ENCODE results near the gene RBM14. TPM values are rescaled to one million over a fixed set of nuclear protein-coding genes. Genes with fewer than 3 reads are reported as not detected.

RBM14 gene
- total RNA-seq, 4 donors from 2014 or later = 13.8 to 70.1 (median 47.0) TPM

- TF ChIP-seq CTCF (IDR thresholded peaks at IDR 0.05) (no peak), EP300 (IDR thresholded peaks at IDR 0.05; ENCODE audit: low read depth) (no peak)
- Histone ChIP-seq H3K4me3 (peak overlapping the region in 2 of 4 donors; percentile 0 to 88), H3K27ac (peak overlapping the region in 3 of 4 donors; percentile 19 to 94 (median 93)), H3K36me3 (peaks cover 0 to 53% (median 22%) of the 10 kb centered on the region in 4 donors), H3K27me3 (no peaks in the 10 kb centered on the region), H3K9me3 (no peaks in the 10 kb centered on the region), H3K4me1 (peaks cover 38 to 88% (median 65%) of the 10 kb centered on the region in 4 donors)
- no peak for DNase-seq
- intact Hi-C loops (cut with DNase I; ENCODE audit: low total_unique reads) = no loop called here
- WGBS, 2 donors (ENCODE audit: low coverage in 1 of 2) = 25 to 28% methylated on average over 3 of the region's 3 CpGs
- in situ Hi-C loops (cut with MboI; ENCODE audit: low pct_ligation_motif_present in 1 of 4, low pct_unique_long_range_greater_than_20kb in 1 of 4, low sequenced_read_pairs in 3 of 4) = no loop called here
These were observed 25.4 kb downstream of the RBM14 start for GRCh38 chr11:66641834-66642233.

DNA sequence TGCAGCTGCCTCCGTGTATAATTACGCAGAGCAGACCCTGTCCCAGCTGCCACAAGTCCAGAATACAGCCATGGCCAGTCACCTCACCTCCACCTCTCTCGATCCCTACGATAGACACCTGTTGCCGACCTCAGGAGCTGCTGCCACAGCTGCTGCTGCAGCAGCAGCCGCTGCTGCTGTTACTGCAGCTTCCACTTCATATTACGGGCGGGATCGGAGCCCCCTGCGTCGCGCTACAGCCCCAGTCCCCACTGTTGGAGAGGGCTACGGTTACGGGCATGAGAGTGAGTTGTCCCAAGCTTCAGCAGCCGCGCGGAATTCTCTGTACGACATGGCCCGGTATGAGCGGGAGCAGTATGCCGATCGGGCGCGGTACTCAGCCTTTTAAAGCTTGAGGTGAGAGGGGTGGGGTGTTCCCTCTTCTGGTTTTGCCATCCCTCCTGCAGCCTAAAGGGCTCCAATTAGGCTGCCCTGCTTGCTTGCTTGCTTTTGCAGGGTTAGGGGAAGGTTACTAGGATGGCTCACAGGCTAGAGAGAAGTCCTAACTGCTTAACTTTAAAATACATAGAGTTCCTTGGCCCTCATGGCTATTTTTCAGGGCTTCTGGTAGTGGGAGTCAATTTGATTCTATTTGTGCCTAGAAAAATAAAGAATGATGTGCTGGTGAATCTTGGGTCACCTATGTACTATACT lies 27.5 kb downstream of the RBM14 start:
- Histone ChIP-seq H3K27ac (no peak overlapping the region), H3K9me3 (no peaks in the 10 kb centered on the region), H3K4me3 (no peak overlapping the region), H3K4me1 (peaks cover 38 to 81% (median 56%) of the 10 kb centered on the region in 4 donors), H3K36me3 (peaks cover 0 to 71% (median 23%) of the 10 kb centered on the region in 4 donors), H3K27me3 (no peaks in the 10 kb centered on the region)
- in situ Hi-C loops (cut with MboI; ENCODE audit: low pct_ligation_motif_present in 1 of 4, low pct_unique_long_range_greater_than_20kb in 1 of 4, low sequenced_read_pairs in 3 of 4) (no loop called here), intact Hi-C loops (cut with DNase I; ENCODE audit: low total_unique reads) (no loop called here)
- no peak for TF ChIP-seq POLR2AphosphoS5 (IDR thresholded peaks at IDR 0.05)
- TF ChIP-seq EP300 (IDR thresholded peaks at IDR 0.05; ENCODE audit: low read depth) = no peak
- no peak for TF ChIP-seq POLR2A (IDR thresholded peaks at IDR 0.05)
- no peak for TF ChIP-seq CTCF (IDR thresholded peaks at IDR 0.05)
- no peak for DNase-seq
- 95% methylated on average over 24 of the region's 24 CpGs; no CpG with 5 or more reads in 1 of the 2 donors for WGBS, 2 donors (ENCODE audit: low coverage in 1 of 2)

DNA sequence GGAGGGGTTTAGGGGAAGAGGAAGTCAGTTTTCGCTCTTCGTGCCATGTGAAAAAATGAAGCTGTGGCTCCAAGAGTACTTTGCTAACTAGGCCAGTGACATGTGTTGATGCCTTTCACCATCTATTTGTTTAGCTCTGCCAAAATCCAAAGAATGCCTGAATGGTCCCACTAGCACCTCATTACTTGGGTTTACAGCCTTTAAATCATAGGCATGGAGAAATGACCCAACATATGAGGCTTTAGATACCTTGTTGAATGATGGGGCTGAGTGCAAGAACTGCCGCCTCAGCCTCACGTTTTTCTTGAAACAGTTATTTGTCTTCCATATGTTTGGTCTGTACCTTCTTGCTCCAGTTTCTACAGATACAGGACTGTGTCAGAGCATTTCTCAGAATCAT lies 30.4 kb downstream of the RBM14 start:
- Histone ChIP-seq H3K4me1 (peaks cover 19 to 56% (median 32%) of the 10 kb centered on the region in 4 donors), H3K36me3 (peaks cover 0 to 66% (median 20%) of the 10 kb centered on the region in 4 donors), H3K9me3 (no peaks in the 10 kb centered on the region), H3K27me3 (no peaks in the 10 kb centered on the region), H3K27ac (no peak overlapping the region), H3K4me3 (no peak overlapping the region)
- 65 to 84% methylated on average over 2 to 4 of the region's 4 CpGs for WGBS, 2 donors (ENCODE audit: low coverage in 1 of 2)
- intact Hi-C loops (cut with DNase I; ENCODE audit: low total_unique reads) (no loop called here), in situ Hi-C loops (cut with MboI; ENCODE audit: low pct_ligation_motif_present in 1 of 4, low pct_unique_long_range_greater_than_20kb in 1 of 4, low sequenced_read_pairs in 3 of 4) (no loop called here)
- TF ChIP-seq EP300 (IDR thresholded peaks at IDR 0.05; ENCODE audit: low read depth) = no peak
- no peak for TF ChIP-seq POLR2AphosphoS5 (IDR thresholded peaks at IDR 0.05)
- TF ChIP-seq CTCF (IDR thresholded peaks at IDR 0.05) = no peak
- TF ChIP-seq POLR2A (IDR thresholded peaks at IDR 0.05) = no peak
- DNase-seq = no peak

DNA sequence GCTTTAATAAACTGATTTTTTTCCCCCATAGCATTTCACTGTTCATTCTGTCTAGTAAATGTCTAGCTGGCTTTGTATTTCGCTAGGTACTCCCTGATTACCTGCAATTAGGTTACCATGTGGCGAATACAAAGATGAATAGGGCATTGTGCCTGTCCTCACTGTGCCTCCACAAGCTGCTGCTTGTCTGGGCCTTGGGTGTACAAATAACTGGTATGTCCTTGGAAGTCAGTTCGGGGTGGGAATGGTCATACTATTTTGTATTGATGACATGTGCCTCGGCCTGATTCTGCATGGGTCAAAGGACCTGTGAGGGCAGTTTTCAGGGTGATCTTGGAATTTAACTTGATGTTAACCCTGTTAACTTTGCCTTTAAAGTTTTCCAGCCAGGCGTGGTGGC lies 33.5 kb downstream of the RBM14 start:
- Histone ChIP-seq H3K4me1 (peaks cover 7 to 25% (median 9%) of the 10 kb centered on the region in 4 donors), H3K36me3 (peaks cover 0 to 51% (median 9%) of the 10 kb centered on the region in 4 donors), H3K27me3 (no peaks in the 10 kb centered on the region), H3K9me3 (no peaks in the 10 kb centered on the region), H3K27ac (no peak overlapping the region), H3K4me3 (no peak overlapping the region)
- TF ChIP-seq POLR2A (IDR thresholded peaks at IDR 0.05) = no peak
- TF ChIP-seq CTCF (IDR thresholded peaks at IDR 0.05) = no peak
- TF ChIP-seq POLR2AphosphoS5 (IDR thresholded peaks at IDR 0.05) = no peak
- no peak for TF ChIP-seq EP300 (IDR thresholded peaks at IDR 0.05; ENCODE audit: low read depth)
- WGBS, 2 donors (ENCODE audit: low coverage in 1 of 2) = 98 to 100% methylated on average over 1 to 5 of the region's 5 CpGs
- DNase-seq = no peak
- intact Hi-C loops (cut with DNase I; ENCODE audit: low total_unique reads) (no loop called here), in situ Hi-C loops (cut with MboI; ENCODE audit: low pct_ligation_motif_present in 1 of 4, low pct_unique_long_range_greater_than_20kb in 1 of 4, low sequenced_read_pairs in 3 of 4) (no loop called here)

Measured in transverse colon (tissue), 4 donors.